Activated CD4-positive, CD25-positive, alpha-beta regulatory T cell treated with anti-CD3 and anti-CD28 coated beads, Interleukin-2, amount 50 U/mL, for 72 hours (primary cell): Measurements from ENCODE around the gene RBMY1D.
"Not testable (repeated sequence)": the region's sequence is repeated elsewhere in the genome, so short reads cannot be mapped to it uniquely, and the experiment has no call there.

Experiments
- DNase-seq: peaks from one replicate; pipeline ENCODE4 v3.0.0; 2021

Gene RBMY1D

DNA sequence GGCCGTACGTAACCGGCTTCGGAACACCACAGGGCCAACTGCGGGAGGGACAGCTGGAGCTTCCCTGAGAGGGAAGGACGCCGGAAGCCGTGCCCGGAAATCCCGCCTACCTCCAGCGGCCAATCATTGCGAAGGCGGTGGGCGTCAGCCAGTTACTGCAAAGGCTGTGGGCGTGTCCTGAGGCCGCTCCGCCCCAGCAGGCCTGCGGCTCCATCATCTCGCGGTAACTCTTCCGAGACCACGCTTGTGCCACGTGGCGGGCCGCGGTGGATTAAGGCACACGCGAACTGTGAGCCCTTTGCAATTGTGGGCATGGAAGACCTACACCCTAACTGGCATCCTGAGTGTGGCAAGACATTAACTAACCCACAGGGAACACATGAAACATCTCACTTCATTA is at the start of gene RBMY1D:
TSS of gene RBMY1D (minus strand) at position 101 of the 400 bp plus-strand sequence. CDS start 2,013 bp downstream, outside the sequence.
- not testable (repeated sequence) for DNase-seq

DNA sequence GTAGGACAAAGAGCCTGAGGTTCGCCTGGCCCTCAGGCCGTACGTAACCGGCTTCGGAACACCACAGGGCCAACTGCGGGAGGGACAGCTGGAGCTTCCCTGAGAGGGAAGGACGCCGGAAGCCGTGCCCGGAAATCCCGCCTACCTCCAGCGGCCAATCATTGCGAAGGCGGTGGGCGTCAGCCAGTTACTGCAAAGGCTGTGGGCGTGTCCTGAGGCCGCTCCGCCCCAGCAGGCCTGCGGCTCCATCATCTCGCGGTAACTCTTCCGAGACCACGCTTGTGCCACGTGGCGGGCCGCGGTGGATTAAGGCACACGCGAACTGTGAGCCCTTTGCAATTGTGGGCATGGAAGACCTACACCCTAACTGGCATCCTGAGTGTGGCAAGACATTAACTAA is 23.6 kb upstream of the RBMY1D start, which contains the start of gene RBMY1E:
TSS of gene RBMY1E (minus strand) at position 101 of the 400 bp plus-strand sequence. CDS start 1,978 bp downstream, outside the sequence.
- DNase-seq = not testable (repeated sequence)

DNA sequence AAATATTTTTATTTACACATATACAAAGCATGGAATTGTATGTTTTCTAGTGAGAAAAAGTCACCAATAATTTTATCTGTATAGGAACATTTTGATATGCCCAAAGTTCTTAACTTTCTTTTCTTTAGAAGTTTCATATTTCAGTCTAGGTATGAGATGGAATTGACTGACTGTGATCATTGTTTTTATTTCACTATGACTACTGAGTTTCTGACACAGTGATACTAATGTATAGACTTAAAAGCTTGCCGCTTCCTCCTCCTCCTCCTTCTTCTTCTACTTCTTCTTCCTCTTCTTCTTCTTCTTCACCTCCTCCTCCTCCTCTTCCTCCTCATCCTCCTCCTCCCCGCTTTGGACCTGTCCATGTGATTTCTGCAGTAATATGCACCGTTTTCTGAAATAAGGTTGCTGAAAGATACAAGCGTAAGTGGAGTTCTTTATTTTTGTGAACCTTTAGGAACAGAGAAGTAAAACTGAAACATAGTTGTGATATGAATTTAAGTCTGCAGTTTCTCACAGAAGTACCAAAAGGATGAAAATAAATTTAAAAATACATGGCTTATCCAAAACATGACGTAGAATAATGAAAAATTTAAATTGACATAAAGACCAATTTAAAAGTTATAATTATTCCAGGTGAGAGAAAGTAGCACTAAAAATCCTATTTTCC is 24.8 kb downstream of the RBMY1D start:
- not testable (repeated sequence) for DNase-seq

DNA sequence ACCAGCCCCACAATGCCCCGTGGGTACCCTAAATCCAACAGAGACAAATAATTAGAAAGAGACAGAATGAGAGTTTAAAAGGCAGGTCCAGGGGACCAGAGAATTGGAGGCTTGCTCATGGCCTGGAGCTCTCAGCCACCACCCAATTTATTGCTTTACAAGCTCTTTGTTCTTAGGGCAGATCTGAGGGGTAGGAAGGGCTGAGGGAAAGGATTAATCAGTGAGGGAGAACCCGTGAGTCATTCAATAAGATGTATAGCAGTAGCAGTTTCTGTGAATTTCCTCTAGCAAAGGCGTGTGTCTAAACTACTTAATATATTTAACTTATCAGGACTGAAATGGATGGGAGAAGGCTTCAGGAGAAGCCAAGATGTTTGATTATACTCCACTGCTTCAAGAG is 48.8 kb downstream of the RBMY1D start:
- no peak for DNase-seq

DNA sequence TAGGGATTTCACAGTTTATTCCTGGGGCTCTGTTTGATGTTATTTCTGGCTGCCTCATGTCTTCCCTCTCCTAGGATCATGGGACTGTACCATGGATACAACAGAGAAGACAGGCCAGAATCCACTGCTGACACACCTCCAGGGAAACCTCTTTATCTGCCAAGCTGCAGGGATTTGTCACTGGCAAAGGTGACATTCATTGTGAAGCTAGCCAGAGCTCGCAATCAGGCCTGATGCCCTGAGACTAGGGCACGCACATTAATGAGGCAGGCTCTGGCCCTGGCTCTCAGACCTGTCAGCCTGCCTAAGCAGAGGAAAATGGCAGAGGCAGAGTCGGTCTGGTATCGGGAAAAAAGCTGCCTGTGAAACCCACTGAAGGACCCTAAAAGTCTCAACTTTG is 52.2 kb downstream of the RBMY1D start:
- no peak for DNase-seq

DNA sequence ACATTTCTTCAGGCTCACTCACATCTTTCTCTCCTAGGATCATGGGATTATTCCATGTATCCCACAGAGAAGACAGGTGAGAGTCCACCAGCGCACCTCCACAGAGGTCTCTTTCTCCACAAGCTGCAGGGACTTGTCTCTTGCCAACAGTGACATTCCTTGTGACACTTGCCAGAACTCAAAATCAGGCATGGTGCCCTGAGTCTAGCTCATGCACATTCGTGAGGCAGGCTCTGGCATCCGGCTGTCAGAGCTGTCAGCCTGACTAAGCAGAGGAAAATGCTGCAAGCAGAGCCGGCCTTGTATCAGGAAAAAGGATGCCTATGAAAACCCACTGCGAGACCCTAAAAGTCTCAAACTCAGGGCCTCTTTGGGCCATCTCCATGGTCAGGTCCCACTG is 54.8 kb downstream of the RBMY1D start:
- no peak for DNase-seq

DNA sequence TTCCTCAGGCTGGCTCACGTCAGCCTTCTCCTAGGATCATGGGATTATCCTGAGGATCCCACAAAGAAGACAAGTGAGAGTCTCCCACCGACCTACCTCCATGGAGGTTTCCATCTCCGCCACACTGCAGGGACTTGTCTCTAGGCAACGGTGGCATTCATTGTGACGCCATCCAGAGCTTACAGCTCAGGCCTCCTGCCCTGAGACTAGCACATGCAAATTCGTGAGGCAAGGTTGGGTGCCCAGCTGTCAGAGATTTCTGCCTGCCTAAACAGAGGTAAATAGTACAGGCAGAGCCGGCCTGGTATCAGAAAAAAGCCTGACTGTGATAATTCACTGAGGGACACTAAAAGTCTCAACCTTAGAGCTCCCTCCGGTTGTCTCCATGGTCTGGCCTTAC is 58.0 kb downstream of the RBMY1D start:
- DNase-seq = no peak

DNA sequence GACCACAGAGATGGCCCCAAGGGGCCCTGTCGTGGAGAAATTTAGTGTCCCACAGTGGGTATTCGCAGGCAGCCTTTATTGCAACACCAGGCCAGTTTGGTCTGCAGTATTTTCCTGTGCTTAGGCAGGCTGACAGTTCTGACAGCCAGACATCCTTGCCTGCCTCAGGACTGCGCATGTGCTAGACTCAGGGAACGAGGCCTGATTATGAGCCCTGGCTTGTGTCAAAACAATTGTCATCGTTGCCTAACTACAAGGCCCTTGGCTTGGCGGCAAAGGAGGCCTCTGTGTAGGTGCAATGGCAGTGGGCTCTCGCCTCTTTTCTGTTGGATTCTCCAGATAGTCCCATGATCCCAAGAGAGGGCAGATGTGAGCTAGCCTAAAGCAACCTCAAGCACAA is 59.3 kb downstream of the RBMY1D start:
- no peak for DNase-seq
